ENCODE data around the gene LBHD2. TPM values are rescaled to one million over a fixed set of nuclear protein-coding genes. Genes with fewer than 3 reads are reported as not detected.

The LBHD2 gene
- total and polyA plus RNA-seq, 2 experiments from 2014 or later, result not detected

DNA sequence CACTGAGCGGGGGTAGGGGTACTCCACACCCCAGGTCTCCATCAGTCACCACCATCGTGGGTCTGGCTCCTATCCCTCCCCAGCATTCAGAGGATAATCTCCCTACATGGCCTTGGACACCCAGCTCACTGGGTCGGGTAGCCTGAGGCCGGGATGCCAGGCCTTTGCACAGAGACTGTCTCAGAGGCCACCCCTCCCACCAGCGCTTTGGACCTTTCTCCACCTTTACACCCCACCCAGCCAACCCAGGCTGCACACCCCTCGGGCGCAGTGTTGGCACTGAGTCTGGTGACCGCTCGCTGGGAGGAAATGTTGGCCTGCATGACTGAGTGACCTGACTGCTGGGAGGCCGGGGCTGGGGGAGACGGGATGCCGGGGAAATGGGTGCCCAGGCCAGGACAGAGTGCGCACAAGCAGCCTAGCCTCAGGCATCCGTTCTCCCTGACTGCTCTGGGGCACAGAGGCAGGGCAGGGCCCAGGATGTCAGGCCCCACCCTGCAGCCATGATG, 10.6 kb upstream of the LBHD2 start (continued):
- TF ChIP-seq, protein P1, sequence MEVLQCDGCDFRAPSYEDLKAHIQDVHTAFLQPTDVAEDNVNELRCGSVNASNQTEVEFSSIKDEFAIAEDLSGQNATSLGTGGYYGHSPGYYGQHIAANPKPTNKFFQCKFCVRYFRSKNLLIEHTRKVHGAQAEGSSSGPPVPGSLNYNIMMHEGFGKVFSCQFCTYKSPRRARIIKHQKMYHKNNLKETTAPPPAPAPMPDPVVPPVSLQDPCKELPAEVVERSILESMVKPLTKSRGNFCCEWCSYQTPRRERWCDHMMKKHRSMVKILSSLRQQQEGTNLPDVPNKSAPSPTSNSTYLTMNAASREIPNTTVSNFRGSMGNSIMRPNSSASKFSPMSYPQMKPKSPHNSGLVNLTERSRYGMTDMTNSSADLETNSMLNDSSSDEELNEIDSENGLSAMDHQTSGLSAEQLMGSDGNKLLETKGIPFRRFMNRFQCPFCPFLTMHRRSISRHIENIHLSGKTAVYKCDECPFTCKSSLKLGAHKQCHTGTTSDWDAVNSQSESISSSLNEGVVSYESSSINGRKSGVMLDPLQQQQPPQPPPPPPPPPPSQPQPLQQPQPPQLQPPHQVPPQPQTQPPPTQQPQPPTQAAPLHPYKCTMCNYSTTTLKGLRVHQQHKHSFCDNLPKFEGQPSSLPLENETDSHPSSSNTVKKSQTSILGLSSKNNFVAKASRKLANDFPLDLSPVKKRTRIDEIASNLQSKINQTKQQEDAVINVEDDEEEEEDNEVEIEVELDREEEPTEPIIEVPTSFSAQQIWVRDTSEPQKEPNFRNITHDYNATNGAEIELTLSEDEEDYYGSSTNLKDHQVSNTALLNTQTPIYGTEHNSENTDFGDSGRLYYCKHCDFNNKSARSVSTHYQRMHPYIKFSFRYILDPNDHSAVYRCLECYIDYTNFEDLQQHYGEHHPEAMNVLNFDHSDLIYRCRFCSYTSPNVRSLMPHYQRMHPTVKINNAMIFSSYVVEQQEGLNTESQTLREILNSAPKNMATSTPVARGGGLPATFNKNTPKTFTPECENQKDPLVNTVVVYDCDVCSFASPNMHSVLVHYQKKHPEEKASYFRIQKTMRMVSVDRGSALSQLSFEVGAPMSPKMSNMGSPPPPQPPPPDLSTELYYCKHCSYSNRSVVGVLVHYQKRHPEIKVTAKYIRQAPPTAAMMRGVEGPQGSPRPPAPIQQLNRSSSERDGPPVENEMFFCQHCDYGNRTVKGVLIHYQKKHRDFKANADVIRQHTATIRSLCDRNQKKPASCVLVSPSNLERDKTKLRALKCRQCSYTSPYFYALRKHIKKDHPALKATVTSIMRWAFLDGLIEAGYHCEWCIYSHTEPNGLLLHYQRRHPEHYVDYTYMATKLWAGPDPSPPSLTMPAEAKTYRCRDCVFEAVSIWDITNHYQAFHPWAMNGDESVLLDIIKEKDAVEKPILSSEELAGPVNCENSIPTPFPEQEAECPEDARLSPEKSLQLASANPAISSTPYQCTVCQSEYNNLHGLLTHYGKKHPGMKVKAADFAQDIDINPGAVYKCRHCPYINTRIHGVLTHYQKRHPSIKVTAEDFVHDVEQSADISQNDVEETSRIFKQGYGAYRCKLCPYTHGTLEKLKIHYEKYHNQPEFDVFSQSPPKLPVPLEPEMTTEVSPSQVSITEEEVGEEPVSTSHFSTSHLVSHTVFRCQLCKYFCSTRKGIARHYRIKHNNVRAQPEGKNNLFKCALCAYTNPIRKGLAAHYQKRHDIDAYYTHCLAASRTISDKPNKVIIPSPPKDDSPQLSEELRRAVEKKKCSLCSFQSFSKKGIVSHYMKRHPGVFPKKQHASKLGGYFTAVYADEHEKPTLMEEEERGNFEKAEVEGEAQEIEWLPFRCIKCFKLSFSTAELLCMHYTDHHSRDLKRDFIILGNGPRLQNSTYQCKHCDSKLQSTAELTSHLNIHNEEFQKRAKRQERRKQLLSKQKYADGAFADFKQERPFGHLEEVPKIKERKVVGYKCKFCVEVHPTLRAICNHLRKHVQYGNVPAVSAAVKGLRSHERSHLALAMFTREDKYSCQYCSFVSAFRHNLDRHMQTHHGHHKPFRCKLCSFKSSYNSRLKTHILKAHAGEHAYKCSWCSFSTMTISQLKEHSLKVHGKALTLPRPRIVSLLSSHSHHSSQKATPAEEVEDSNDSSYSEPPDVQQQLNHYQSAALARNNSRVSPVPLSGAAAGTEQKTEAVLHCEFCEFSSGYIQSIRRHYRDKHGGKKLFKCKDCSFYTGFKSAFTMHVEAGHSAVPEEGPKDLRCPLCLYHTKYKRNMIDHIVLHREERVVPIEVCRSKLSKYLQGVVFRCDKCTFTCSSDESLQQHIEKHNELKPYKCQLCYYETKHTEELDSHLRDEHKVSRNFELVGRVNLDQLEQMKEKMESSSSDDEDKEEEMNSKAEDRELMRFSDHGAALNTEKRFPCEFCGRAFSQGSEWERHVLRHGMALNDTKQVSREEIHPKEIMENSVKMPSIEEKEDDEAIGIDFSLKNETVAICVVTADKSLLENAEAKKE (CRISPR knock-in tag; IDR thresholded peaks at IDR 0.05), result no peak
- no peak for TF ChIP-seq ZNF114 (CRISPR knock-in tag; IDR thresholded peaks at IDR 0.05)
- TF ChIP-seq ZNF331 (CRISPR knock-in tag; IDR thresholded peaks at IDR 0.05; ENCODE audit: low read depth), result no peak
- TF ChIP-seq, protein P2, sequence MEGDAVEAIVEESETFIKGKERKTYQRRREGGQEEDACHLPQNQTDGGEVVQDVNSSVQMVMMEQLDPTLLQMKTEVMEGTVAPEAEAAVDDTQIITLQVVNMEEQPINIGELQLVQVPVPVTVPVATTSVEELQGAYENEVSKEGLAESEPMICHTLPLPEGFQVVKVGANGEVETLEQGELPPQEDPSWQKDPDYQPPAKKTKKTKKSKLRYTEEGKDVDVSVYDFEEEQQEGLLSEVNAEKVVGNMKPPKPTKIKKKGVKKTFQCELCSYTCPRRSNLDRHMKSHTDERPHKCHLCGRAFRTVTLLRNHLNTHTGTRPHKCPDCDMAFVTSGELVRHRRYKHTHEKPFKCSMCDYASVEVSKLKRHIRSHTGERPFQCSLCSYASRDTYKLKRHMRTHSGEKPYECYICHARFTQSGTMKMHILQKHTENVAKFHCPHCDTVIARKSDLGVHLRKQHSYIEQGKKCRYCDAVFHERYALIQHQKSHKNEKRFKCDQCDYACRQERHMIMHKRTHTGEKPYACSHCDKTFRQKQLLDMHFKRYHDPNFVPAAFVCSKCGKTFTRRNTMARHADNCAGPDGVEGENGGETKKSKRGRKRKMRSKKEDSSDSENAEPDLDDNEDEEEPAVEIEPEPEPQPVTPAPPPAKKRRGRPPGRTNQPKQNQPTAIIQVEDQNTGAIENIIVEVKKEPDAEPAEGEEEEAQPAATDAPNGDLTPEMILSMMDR (conservative IDR thresholded peaks at IDR 0.05; ENCODE audit: low read depth in 2 of 2), result no peak
- no peak for TF ChIP-seq EZH2 (IDR thresholded peaks at IDR 0.05; ENCODE audit: low read depth, unreplicated experiment)

Data from GM23338 (cell line).